HG03342 (cell line): ENCODE results near the gene FNBP1L.

Source experiments
- ATAC-seq: cut with Tn5 transposase; IDR thresholded peaks from one replicate; pipeline ENCODE4 v1.9.1; 2021; ENCODE audit warnings: mild to moderate bottlenecking, moderate library complexity; ENCODE audit not compliant: unreplicated experiment

Gene FNBP1L

GRCh38 chr1:93483606-93484005 lies 35.7 kb downstream of the FNBP1L start:
- ATAC-seq: no peak

- no peak for ATAC-seq
Measured at GRCh38 chr1:93488207-93488606, 40.3 kb downstream of the FNBP1L start.

DNA sequence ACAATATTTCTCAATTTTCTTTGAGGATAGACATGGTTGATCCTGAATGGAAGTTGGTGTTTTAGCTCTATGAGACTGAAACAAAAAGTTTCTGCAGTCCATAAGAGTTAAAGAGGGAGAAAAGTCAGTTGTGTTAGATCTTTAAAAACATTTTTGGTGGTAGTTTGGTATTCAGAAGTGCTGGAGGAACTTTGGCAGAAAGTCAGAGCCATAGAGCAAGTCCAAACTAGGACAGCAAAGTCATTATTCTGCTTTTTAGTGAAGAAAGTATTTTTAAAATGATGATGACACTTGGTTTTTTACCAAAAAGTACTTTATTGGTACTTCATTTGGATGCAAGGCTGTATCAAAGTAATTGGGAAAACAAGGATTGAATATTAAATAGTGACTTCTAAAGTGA lies 41.8 kb downstream of the FNBP1L start:
- ATAC-seq: no peak

GRCh38 chr1:93490357-93490756 lies 42.4 kb downstream of the FNBP1L start:
- ATAC-seq: no peak

DNA sequence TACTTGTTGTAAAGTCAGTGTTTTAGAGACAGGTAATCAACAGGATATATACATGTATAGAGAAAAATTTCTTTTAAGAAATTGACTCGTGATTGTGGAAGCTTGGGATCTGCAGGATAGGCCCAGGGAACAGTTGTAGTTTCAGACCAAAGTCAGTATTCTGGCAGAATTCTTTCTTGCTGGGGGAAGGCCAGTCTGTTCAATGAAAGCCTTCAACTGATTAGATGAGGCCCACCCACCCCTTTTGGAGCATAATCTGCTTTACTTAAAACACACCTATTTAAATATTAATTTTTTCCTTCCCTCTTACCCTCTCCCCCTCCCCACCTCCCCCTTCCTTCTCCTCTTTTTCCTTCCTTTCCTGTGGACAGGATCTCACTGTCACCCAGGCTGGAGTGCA lies 48.0 kb downstream of the FNBP1L start:
- ATAC-seq: no peak

DNA sequence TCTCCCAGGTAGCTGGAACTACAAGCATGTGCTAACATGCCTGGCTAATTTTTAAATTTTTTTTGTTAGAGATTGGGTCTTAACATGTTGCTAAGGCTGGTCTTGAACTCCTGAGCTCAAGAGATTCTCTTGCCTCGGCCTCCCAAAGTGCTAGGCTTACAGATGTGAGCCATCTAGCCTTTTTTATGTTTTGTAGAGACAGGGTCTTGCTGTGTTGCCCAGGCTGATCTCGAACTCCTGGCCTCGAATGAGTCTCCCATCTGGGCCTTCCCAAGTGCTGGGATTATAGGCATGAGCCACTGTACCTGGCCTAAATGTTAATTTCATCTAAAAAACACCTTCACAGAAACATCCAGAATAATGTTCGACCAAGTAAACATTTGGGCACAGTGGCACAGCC lies 48.6 kb downstream of the FNBP1L start:
- no peak for ATAC-seq

- no peak for ATAC-seq
Measured at GRCh38 chr1:93499075-93499474, 51.2 kb downstream of the FNBP1L start.

DNA sequence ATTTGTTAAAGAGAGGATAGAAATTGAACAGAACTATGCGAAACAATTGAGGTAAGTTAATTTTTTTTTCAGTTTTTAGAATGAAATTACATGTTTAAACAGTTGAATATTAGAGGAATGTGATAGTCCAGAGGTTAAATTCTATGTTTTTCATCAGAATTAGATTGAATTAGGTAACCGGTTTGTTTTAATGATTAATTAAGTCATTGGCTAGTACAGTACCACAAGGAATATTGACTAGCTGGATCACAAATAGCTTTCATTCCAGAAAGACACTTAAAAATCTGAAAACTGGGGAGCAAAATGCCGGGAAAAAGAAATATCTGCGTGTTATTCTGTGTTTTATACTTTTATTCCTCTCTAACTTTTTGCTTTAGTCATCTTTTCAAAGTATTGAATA lies 51.6 kb downstream of the FNBP1L start:
- no peak for ATAC-seq

- ATAC-seq: no peak
Measured at GRCh38 chr1:93500275-93500674, 52.4 kb downstream of the FNBP1L start.

- ATAC-seq: no peak
Measured at GRCh38 chr1:93501399-93501798, 53.5 kb downstream of the FNBP1L start.

DNA sequence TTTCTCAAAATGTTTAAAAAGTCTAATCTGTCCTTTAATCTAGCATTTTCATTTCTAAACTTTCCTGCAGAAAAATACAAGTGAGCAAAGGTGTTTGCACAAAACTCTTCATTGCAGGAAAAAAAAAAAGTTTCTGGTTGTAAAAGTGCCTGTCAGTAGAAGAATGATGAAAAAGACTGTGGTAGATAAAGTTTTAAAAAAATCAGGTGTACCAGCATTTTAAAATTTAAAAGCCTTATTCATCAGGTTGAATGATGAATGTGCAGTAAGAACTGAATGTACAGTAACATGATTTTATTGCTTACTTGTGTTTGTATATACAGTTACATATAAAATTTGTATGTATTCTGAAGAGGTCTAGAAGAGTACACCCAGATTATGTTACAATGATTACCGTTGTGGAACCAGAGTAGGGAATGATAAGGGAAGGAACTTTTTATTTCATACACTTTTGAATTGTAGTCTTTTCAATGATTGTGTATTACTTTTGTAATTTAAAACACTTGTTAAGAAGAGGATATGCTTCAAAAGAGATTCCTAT lies 54.0 kb downstream of the FNBP1L start:
- ATAC-seq: no peak

DNA sequence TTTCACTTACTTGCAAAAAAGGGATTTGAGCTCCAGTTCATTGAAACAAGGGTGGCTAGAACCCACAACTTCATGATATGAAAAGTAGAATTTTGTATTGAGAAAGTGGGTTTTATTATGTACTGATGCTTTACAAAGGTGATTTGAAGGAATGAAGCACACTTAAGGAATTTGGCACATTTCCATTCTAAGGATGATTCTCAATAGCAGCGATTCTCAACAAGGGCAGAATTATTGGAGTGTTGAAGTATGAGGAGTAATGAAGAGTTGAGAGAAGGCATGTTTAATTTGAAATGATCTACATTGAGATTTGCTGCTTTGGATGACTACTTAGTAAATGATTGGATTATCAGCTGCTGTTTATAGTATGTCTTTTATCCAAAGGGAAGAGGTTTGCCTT lies 54.7 kb downstream of the FNBP1L start:
- ATAC-seq: no peak

DNA sequence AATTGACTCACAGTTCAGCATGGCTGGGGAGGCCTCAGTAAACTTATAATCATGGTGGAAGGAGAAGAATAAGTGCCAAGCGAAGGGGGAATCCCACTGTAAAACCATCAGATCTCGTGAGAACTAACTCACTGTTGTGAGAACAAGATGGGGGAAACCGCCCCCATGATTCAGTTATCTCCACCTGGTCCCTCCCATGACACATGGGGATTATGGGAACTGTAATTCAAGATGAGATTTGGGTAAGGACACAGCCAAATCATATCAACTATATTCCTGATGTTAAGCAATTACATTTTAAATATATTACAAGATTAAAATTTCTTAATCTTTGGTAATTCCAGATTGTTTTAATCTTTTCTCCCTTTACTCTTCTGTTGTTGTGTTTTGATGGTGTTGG lies 55.2 kb downstream of the FNBP1L start:
- ATAC-seq: no peak

- no peak for ATAC-seq
Measured at GRCh38 chr1:93503816-93504215, 55.9 kb downstream of the FNBP1L start.

DNA sequence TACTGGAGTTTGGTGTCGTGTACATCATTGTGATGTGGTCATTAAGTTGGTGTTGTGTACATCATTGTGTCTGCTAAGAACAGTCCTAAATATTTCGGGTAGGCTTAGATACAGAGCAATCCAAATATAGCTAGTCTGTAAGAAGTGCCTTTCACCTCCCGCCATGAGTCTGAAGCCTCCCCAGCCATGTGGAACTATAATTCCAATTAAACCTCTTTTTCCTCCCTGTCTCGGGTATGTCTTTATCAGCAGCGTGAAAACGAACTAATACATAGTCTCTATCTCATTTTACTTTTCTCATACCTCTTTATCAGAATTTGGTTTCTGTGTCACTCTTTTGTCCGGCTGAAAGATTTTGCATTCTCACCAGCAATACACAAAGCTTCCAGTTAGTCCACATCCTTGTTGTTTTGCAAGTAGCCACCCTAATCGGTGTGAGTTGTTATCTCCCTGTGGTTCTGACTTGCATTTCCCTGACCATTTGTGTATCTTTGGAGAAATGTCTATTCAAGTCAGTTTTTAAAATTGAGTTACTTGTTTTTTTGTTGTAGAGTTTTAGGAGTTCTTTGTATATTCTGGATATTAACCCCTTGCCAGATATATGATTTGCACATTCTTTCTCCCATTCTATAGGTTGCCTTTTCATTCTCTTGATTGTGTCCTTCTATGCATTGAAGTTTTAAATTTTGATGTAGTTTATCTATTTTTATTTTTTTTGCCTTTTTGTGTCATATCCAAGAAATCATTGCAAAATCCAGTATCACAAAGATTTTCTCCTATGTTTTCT lies 56.5 kb downstream of the FNBP1L start:
- no peak for ATAC-seq

- no peak for ATAC-seq
Measured at GRCh38 chr1:93506126-93506525, 58.2 kb downstream of the FNBP1L start.

DNA sequence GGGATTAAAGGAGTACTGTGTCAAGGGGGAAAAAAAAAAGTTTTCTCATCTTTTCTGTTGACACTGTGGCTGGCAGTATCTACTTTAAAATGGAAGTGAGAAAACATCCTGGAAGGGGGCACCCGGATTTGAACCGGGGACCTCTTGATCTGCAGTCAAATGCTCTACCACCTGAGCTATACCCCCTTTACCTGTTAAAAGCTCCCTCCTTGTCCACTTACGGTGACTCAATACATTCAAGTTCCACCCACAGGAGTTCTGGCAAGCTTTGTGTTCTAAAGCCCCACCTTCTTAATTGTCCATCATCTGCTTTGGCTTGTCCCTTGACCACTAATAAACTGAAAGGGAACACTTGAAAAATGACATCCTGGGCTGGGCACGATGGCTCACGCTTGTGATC lies 68.2 kb downstream of the FNBP1L start:
- no peak for ATAC-seq

- ATAC-seq: no peak
Measured at GRCh38 chr1:93518516-93518915, 70.6 kb downstream of the FNBP1L start.

DNA sequence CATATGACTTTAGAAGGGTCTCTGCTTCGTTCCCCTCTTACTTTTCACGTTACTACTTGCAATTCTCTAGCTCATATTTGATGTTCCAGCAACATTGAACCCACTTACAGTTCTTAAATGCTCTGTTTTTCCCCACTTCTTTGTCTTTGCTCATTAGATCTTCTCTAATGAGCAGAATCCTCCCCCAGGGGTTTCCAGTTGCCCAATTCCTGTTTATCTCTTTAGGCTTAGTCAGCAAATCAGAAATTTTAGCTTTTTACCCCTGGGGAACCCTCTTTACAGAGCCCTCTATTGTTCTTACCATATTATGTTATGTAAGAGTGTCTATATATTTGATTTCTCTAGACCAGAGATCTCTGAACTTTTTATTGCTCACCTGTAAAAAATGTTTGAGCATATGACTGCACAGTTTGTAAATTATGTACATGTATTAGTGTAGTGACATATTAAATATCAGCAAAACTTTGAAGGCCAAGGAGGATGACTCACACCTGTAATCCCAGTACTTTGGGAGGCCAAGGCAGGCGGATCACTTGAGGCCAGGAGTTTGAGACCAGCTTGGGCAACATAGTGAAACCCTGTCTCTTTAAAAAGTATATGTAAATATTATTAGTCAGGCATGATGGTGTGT lies 71.4 kb downstream of the FNBP1L start:
- ATAC-seq: no peak

DNA sequence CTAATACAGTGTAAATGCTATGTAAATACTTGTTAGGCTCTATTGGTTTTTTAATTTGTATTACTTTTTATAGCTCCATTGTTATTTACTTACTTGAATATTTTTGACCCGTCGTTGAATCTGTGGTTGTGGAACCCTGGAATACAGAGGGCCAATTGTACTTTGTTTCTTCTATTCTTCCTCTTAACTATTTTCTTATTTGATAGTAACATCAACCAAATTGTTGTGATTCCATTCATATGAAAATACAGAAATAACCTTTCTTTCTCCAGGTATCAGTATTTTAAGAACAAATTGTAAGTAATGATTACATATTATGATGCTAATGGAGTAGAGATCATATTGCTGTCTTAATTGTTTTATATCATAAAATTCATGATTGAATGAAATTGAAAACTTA lies 73.7 kb downstream of the FNBP1L start:
- no peak for ATAC-seq

- ATAC-seq: no peak
Measured at GRCh38 chr1:93522721-93523120, 74.8 kb downstream of the FNBP1L start.

GRCh38 chr1:93525431-93525830 lies 77.5 kb downstream of the FNBP1L start:
- ATAC-seq: no peak
